ENCODE results near the gene SULT4A1.

SULT4A1 gene

DNA sequence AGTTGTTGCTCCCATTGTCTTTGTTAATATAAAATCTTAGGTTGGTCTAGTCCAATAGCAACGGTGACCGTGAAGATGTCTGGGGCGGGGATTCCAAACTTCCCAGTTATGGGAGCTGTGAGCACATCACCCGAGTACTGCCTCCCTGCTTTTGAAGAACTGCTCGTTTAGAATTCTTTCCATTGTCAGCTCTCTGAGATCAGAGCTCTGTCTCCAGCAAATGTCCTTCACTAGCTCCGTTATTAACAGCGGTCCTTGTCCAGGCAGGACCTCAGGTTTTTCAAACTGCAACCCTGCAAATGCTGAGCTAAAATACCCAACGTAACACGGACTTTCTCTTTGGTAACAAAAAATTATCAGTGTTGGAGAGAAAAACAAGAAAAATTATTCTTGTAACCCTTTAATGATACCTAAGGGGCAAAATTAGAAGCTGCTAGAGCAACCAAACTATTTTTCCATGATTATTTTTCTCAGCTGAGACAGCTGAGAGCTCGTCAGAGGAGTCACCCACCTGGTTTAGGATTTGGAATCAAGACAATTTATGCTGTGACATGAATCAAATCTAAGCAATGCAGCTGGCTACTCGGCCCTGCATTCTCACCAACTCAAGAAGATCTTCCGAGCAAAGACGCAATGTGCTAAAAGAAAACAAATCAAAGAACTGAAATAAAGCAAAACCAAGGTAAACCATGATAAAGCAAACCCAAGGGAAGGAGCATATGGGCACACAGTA lies 35.1 kb downstream of the SULT4A1 start:
- ChIA-PET POLR2A (interaction anchor here (2.5 kb wide), 1 partner anchor 15 kb away, joined by 13 read pairs; the partner anchor contains the start of gene EFCAB6), CTCF (interaction anchor here (0.7 to 1.4 kb wide), 3 partner anchors 22 to 587 kb away, joined by 3 to 5 read pairs (median 3); no protein-coding TSS in a partner anchor)
- TF ChIP-seq BHLHE40 (IDR thresholded peaks at IDR 0.05; ENCODE audit: borderline replicate concordance) (no peak), HDGF (IDR thresholded peaks at IDR 0.05; ENCODE audit: borderline replicate concordance) (no peak), L3MBTL2 (conservative IDR thresholded peaks at IDR 0.05) (no peak), TARDBP (IDR thresholded peaks at IDR 0.05) (no peak), SUZ12 (IDR thresholded peaks at IDR 0.05) (no peak), FOXK2 (IDR thresholded peaks at IDR 0.05) (no peak), LEF1 (IDR thresholded peaks at IDR 0.05; ENCODE audit: borderline replicate concordance) (no peak), ELF4 (IDR thresholded peaks at IDR 0.05) (no peak), CTBP1 (IDR thresholded peaks at IDR 0.05; ENCODE audit: borderline replicate concordance) (no peak), FOXA1 (IDR thresholded peaks at IDR 0.05) (no peak), FOXM1 (IDR thresholded peaks at IDR 0.05; ENCODE audit: borderline replicate concordance) (no peak), NFRKB (IDR thresholded peaks at IDR 0.05) (no peak), ZNF384 (IDR thresholded peaks at IDR 0.05) (no peak), SP1 (IDR thresholded peaks at IDR 0.05) (no peak), ARNT (IDR thresholded peaks at IDR 0.05) (no peak)
- TF ChIP-seq, protein P1, sequence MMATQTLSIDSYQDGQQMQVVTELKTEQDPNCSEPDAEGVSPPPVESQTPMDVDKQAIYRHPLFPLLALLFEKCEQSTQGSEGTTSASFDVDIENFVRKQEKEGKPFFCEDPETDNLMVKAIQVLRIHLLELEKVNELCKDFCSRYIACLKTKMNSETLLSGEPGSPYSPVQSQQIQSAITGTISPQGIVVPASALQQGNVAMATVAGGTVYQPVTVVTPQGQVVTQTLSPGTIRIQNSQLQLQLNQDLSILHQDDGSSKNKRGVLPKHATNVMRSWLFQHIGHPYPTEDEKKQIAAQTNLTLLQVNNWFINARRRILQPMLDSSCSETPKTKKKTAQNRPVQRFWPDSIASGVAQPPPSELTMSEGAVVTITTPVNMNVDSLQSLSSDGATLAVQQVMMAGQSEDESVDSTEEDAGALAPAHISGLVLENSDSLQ (IDR thresholded peaks at IDR 0.05) = no peak
- no peak for DNase-seq (ENCODE audit: extremely low spot score)

DNA sequence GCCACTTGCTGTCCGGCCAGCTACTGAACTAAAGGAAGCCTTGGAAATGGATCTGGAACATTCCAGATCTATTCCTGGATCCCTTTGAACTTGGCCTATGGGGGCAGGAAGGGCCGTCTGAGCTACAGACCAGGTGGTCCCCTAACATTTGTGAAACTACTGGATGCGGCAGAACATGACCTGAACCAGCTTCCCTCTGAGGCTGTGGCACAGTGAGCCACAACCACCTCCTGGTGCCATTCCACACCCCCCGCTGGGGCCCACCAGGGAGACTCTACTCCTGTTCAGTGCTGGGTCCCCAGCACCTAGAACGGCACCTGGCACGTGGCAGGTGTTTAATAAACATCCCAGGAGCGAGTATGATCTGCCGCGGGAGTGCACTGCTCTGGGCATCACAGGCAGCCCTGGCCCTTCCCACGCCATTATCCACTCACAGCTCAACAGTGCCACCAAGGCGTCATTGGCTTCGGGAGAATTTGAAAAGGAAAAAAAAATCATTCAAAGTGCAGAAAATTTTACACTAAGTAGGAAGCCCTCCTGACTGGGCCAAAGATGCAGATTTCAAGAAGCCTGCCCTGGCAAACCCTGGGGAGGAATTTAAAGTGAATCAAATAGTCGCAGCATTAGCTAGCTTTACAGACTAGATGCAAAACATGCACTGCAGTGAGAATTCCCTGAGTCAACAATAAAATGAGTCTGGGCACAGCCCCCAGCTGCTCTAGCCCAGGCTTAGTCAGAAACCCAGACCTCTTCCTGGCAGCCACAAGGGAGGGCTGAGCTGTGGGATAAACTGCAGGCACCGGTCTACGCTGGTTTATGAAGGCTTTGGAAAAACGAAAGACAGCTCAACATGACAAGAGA lies 35.9 kb downstream of the SULT4A1 start:
- no peak for TF ChIP-seq LEF1 (IDR thresholded peaks at IDR 0.05; ENCODE audit: borderline replicate concordance)
- no peak for TF ChIP-seq HDGF (IDR thresholded peaks at IDR 0.05; ENCODE audit: borderline replicate concordance)
- TF ChIP-seq ARNT (IDR thresholded peaks at IDR 0.05) = no peak
- no peak for TF ChIP-seq L3MBTL2 (conservative IDR thresholded peaks at IDR 0.05)
- TF ChIP-seq FOXA1 (IDR thresholded peaks at IDR 0.05) = no peak
- TF ChIP-seq ZNF384 (IDR thresholded peaks at IDR 0.05) = no peak
- no peak for TF ChIP-seq FOXM1 (IDR thresholded peaks at IDR 0.05; ENCODE audit: borderline replicate concordance)
- TF ChIP-seq SP1 (IDR thresholded peaks at IDR 0.05) = no peak
- no peak for DNase-seq (ENCODE audit: extremely low spot score)
- CTCF ChIA-PET = interaction anchor here (0.7 to 1.0 kb wide), 3 partner anchors 23 to 586 kb away, joined by 3 to 5 read pairs (median 3); no protein-coding TSS in a partner anchor
- POLR2A ChIA-PET = interaction anchor here (2.5 kb wide), 1 partner anchor 14 kb away, joined by 13 read pairs; the partner anchor contains the start of gene EFCAB6

DNA sequence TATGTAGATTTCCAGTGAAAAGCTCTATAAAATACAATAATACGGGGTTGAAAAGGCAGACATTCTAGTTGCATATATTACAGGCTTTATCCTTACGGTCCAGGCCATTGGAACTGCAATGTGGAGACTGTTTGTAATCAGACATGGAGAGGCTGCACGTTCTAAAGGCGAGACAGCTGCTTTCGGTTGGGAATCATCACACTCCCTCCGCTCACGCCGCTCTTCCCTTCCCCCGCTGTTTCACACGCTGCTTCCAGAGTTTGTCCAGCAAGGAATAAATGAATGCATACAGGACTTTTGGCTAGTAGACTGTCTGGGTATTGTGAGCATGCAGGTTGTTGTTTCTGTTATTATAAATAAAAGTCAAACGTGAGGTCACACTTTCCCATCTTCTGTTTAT lies 36.7 kb downstream of the SULT4A1 start:
- TF ChIP-seq SUZ12 (IDR thresholded peaks at IDR 0.05) (no peak), ZNF384 (IDR thresholded peaks at IDR 0.05) (no peak), HDGF (IDR thresholded peaks at IDR 0.05; ENCODE audit: borderline replicate concordance) (no peak), FOXK2 (IDR thresholded peaks at IDR 0.05) (no peak), FOXA1 (IDR thresholded peaks at IDR 0.05) (no peak), FOXM1 (IDR thresholded peaks at IDR 0.05; ENCODE audit: borderline replicate concordance) (no peak), BHLHE40 (IDR thresholded peaks at IDR 0.05; ENCODE audit: borderline replicate concordance) (no peak), NFRKB (IDR thresholded peaks at IDR 0.05) (no peak), TARDBP (IDR thresholded peaks at IDR 0.05) (no peak), LEF1 (IDR thresholded peaks at IDR 0.05; ENCODE audit: borderline replicate concordance) (no peak), CTBP1 (IDR thresholded peaks at IDR 0.05; ENCODE audit: borderline replicate concordance) (no peak)
- TF ChIP-seq, protein P1 (IDR thresholded peaks at IDR 0.05) = no peak
- no peak for DNase-seq (ENCODE audit: extremely low spot score)
- ChIA-PET CTCF (interaction anchor here (0.7 kb wide), 1 partner anchor 479 kb away, joined by 3 read pairs; no protein-coding TSS in a partner anchor), POLR2A (interaction anchor here (2.5 kb wide), 1 partner anchor 13 kb away, joined by 13 read pairs; the partner anchor contains the start of gene EFCAB6)

DNA sequence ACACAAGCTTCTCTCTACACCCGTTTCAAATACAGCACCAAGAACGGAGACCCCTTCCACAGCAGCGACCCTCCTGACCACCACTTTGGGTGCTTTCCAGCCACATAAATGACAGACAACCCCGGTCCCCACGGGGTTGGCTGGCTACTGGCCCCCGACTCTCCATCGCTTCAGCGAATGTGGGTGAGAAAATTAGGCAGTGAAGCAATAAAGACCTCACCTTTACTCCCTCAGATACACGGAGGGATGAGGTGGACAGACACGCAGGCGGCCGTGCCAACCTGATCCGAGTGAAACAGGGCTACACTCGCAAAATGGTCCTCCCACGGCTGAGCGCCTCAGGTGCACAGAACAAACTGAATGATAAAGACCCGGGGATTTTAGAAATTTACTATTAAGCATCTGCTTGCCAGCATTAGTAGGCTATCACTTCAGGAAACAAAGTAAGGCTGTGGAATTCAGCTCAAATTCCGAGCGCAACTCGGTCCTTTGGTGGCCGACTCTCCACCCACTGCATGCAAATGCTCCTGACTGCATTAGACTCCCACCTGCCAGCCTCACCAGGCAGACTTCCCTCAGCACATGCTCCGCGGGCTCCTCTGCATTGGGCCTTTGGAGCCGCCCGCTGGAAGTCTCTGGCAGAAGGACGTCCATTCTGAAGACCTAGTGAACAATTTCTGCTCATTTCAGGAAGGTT lies 37.4 kb downstream of the SULT4A1 start:
- no peak for TF ChIP-seq FOXK2 (IDR thresholded peaks at IDR 0.05)
- ChIA-PET POLR2A (interaction anchor here (2.5 kb wide), 1 partner anchor 13 kb away, joined by 13 read pairs; the partner anchor contains the start of gene EFCAB6), CTCF (no interaction called here)
- no peak for DNase-seq (ENCODE audit: extremely low spot score)

DNA sequence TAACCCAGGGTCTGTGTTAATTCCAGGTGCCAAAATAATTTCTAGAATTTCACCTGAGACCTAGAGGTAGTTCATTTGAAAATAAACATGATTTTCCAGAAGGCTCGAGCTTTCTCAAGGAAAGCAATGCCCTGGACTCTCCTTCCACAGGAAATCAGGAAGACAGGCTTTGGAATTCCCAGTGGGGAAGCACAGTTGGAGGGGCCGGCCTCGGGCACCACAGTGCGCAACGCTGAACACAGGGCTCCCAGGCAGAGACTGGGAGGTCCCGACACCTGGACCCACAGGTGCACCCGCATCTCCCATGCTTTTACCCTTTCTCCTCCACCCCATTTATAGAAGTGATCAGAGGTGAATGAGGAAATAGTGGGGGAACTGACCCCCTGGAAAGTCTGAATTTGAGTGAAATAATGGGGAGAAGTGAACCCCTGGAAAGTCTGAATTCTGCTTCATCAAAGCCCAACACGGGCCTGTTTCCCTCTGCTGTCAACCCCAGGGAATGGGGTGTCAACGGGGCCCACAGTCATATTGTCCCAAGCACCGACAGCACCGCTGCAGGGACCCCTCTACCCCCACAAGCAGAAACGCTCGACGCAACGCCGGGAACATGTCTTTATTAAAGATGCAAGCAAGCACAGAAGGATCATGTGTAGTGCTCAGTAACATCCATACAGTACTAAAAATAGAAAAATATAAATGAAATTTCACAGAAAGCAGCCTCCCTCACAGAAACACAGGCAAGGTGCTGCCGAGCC lies 38.2 kb downstream of the SULT4A1 start:
- TF ChIP-seq ARNT (IDR thresholded peaks at IDR 0.05) (no peak), NFRKB (IDR thresholded peaks at IDR 0.05) (no peak), ELF4 (IDR thresholded peaks at IDR 0.05) (no peak), ZNF384 (IDR thresholded peaks at IDR 0.05) (no peak), TARDBP (IDR thresholded peaks at IDR 0.05) (no peak), FOXM1 (IDR thresholded peaks at IDR 0.05; ENCODE audit: borderline replicate concordance) (no peak), SP1 (IDR thresholded peaks at IDR 0.05) (no peak)
- TF ChIP-seq, protein P1 (IDR thresholded peaks at IDR 0.05) = no peak
- CTCF ChIA-PET = no interaction called here
- no peak for DNase-seq (ENCODE audit: extremely low spot score)
- POLR2A ChIA-PET = no interaction called here

Measured in HEK293T (cell line).